Activated CD8-positive, alpha-beta memory T cell treated with anti-CD3 and anti-CD28 coated beads, Interleukin-2, amount 10 ng/mL, durations not matched to agents 7 days and 5 days (primary cell): Measurements from ENCODE around the gene HLA-A. TPM values are rescaled to one million over a fixed set of nuclear protein-coding genes. Genes with fewer than 3 reads are reported as not detected.
"Not testable (repeated sequence)": the region's sequence is repeated elsewhere in the genome, so short reads cannot be mapped to it uniquely, and the experiment has no call there.

Experiments used
- ATAC-seq: fragments of 150-1000 bp; cut with Tn5 transposase; one replicate; pipeline ENCODE4 v1.10.0; 2021; ENCODE audit warnings: moderate library complexity
- CTCF ChIA-PET: fragments of 350-600 bp; sonication (Branson Sonifier 250); formaldehyde crosslinking; loops from one replicate; lab custom pipeline; 2021; ENCODE audit warnings: antibody characterized with exemption; lab: Charles Lee
- DNase-seq: peaks from one replicate; pipeline ENCODE4 v3.0.0-alpha.2; 2020
- H3K27ac Mint-ChIP-seq: one replicate; pipeline ENCODE4 v1.8.0; 2021; ENCODE audit warnings: mild to moderate bottlenecking, mixed read lengths
- H3K27me3 Mint-ChIP-seq: one replicate; pipeline ENCODE4 v1.8.0; 2021; ENCODE audit warnings: mixed read lengths
- H3K36me3 Mint-ChIP-seq: one replicate; pipeline ENCODE4 v1.8.0; 2021; ENCODE audit warnings: mild to moderate bottlenecking, mixed read lengths
- H3K4me1 Mint-ChIP-seq: one replicate; pipeline ENCODE4 v1.8.0; 2021; ENCODE audit warnings: mixed read lengths
- H3K4me3 Mint-ChIP-seq: one replicate; pipeline ENCODE4 v1.8.0; 2021; ENCODE audit warnings: mild to moderate bottlenecking, moderate library complexity, mixed read lengths
- H3K9me3 Mint-ChIP-seq: one replicate; pipeline ENCODE4 v1.8.0; 2022; ENCODE audit warnings: low read depth, mixed read lengths
- total RNA-seq, 2 experiments: library from RNA; stranded (reverse); gene quantifications; one replicate each; pipeline ENCODE4 v1.2.3, GENCODE V29; 2021

HLA-A gene
- total RNA-seq, 2 experiments from 2014 or later = 1,622 to 2,021 TPM

- Mint-ChIP-seq H3K36me3 (no peaks in the 10 kb centered on the region), H3K27me3 (no peaks in the 10 kb centered on the region), H3K27ac (no peak overlapping the region), H3K9me3 (no peaks in the 10 kb centered on the region), H3K4me3 (no peak overlapping the region), H3K4me1 (no peaks in the 10 kb centered on the region)
- no peak for ATAC-seq
- CTCF ChIA-PET = no interaction called here
- DNase-seq = no peak
Measured at GRCh38 chr6:29956518-29956917, 14.2 kb downstream of the HLA-A start.

GRCh38 chr6:29958046-29958445 lies 15.7 kb downstream of the HLA-A start:
- CTCF ChIA-PET = no interaction called here
- Mint-ChIP-seq H3K9me3 (no peaks in the 10 kb centered on the region), H3K27ac (no peak overlapping the region), H3K36me3 (no peaks in the 10 kb centered on the region), H3K27me3 (no peaks in the 10 kb centered on the region), H3K4me3 (no peak overlapping the region), H3K4me1 (peaks cover 2% of the 10 kb centered on the region)
- no peak for ATAC-seq
- DNase-seq = no peak

GRCh38 chr6:29958921-29959320 lies 16.6 kb downstream of the HLA-A start:
- H3K36me3 Mint-ChIP-seq = no peaks in the 10 kb centered on the region
- no peaks in the 10 kb centered on the region for H3K9me3 Mint-ChIP-seq
- ATAC-seq (no peak), DNase-seq (no peak)
- CTCF ChIA-PET = no interaction called here
- no peak overlapping the region for H3K4me3 Mint-ChIP-seq
- peaks cover 9% of the 10 kb centered on the region for H3K4me1 Mint-ChIP-seq
- H3K27ac Mint-ChIP-seq = no peak overlapping the region
- no peaks in the 10 kb centered on the region for H3K27me3 Mint-ChIP-seq

- CTCF ChIA-PET = interaction anchor here (0.7 to 1.1 kb wide), 2 partner anchors 16 to 111 kb away, joined by 4 read pairs; no protein-coding TSS in a partner anchor
- no peak for ATAC-seq
- Mint-ChIP-seq H3K27ac (no peak overlapping the region), H3K9me3 (no peaks in the 10 kb centered on the region), H3K36me3 (no peaks in the 10 kb centered on the region), H3K27me3 (no peaks in the 10 kb centered on the region), H3K4me3 (no peak overlapping the region), H3K4me1 (peaks cover 15% of the 10 kb centered on the region)
- DNase-seq = no peak
Measured at GRCh38 chr6:29959467-29959866, 17.1 kb downstream of the HLA-A start.

GRCh38 chr6:29961966-29962365 lies 19.6 kb downstream of the HLA-A start:
- Mint-ChIP-seq H3K4me3 (no peak overlapping the region), H3K9me3 (no peaks in the 10 kb centered on the region), H3K36me3 (peaks cover 2% of the 10 kb centered on the region), H3K27me3 (no peaks in the 10 kb centered on the region), H3K27ac (no peak overlapping the region), H3K4me1 (peaks cover 35% of the 10 kb centered on the region)
- DNase-seq = no peak
- no peak for ATAC-seq
- CTCF ChIA-PET = no interaction called here

- Mint-ChIP-seq H3K27ac (peak overlapping the region; percentile 45), H3K4me1 (peaks cover 41% of the 10 kb centered on the region)
- not testable (repeated sequence) for DNase-seq, H3K36me3 Mint-ChIP-seq, H3K9me3 Mint-ChIP-seq, H3K4me3 Mint-ChIP-seq, H3K27me3 Mint-ChIP-seq, ATAC-seq
- CTCF ChIA-PET = interaction anchor here (1.3 to 4.9 kb wide), 2 partner anchors 116 to 314 kb away, joined by 3 to 57 read pairs; no protein-coding TSS in a partner anchor
Measured at GRCh38 chr6:29963697-29964096, 21.4 kb downstream of the HLA-A start.

GRCh38 chr6:29964518-29964886 lies 22.2 kb downstream of the HLA-A start:
- no peaks in the 10 kb centered on the region for H3K9me3 Mint-ChIP-seq
- peak overlapping the region; percentile 94 for H3K27ac Mint-ChIP-seq
- H3K4me3 Mint-ChIP-seq = peak overlapping the region; percentile 87
- H3K36me3 Mint-ChIP-seq = peaks cover 2% of the 10 kb centered on the region
- ATAC-seq (no peak), DNase-seq (no peak)
- peaks cover 41% of the 10 kb centered on the region for H3K4me1 Mint-ChIP-seq
- CTCF ChIA-PET = interaction anchor here (0.7 to 4.9 kb wide), 12 partner anchors 9 to 315 kb away, joined by 3 to 57 read pairs (median 3); partner anchors contain the start of gene HLA-A
- no peaks in the 10 kb centered on the region for H3K27me3 Mint-ChIP-seq

GRCh38 chr6:29964887-29965562 lies 22.7 kb downstream of the HLA-A start:
- H3K27ac Mint-ChIP-seq = peak overlapping the region; percentile 94
- peaks cover 2% of the 10 kb centered on the region for H3K36me3 Mint-ChIP-seq
- CTCF ChIA-PET = interaction anchor here (0.7 to 4.9 kb wide), 12 partner anchors 9 to 465 kb away, joined by 3 to 57 read pairs (median 3); partner anchors contain the start of gene HLA-A
- no peaks in the 10 kb centered on the region for H3K27me3 Mint-ChIP-seq
- no peaks in the 10 kb centered on the region for H3K9me3 Mint-ChIP-seq
- H3K4me3 Mint-ChIP-seq = peak overlapping the region; percentile 87
- DNase-seq (peak; percentile 91), ATAC-seq (peak; percentile 94)
- peaks cover 41% of the 10 kb centered on the region for H3K4me1 Mint-ChIP-seq

- CTCF ChIA-PET = interaction anchor here (1.0 to 4.9 kb wide), 7 partner anchors 17 to 464 kb away, joined by 3 to 57 read pairs (median 4); partner anchors contain the start of gene HLA-A
Measured at GRCh38 chr6:29965563-29965872, 23.2 kb downstream of the HLA-A start.

GRCh38 chr6:29965873-29966601 lies 23.7 kb downstream of the HLA-A start:
- peak overlapping the region; percentile 87 for H3K4me3 Mint-ChIP-seq
- peak; percentile 58 for DNase-seq
- ATAC-seq = peak; percentile 70

More at GRCh38 chr6:29965563-29965872, 23.2 kb downstream of the HLA-A start:
- Mint-ChIP-seq H3K27me3 (peaks cover 3% of the 10 kb centered on the region), H3K4me3 (peak overlapping the region; percentile 87), H3K27ac (peak overlapping the region; percentile 94), H3K36me3 (peaks cover 2% of the 10 kb centered on the region), H3K4me1 (peaks cover 41% of the 10 kb centered on the region), H3K9me3 (no peaks in the 10 kb centered on the region)
- ATAC-seq (peak; percentile 28), DNase-seq (no peak)

GRCh38 chr6:29967379-29968010 lies 25.2 kb downstream of the HLA-A start:
- Mint-ChIP-seq H3K4me3 (no peak overlapping the region), H3K9me3 (no peaks in the 10 kb centered on the region), H3K27ac (no peak overlapping the region), H3K27me3 (peaks cover 5% of the 10 kb centered on the region), H3K4me1 (peaks cover 50% of the 10 kb centered on the region), H3K36me3 (peaks cover 2% of the 10 kb centered on the region)
- no peak for ATAC-seq
- DNase-seq = no peak
- CTCF ChIA-PET = interaction anchor here (0.6 to 4.9 kb wide), 13 partner anchors 9 to 318 kb away, joined by 3 to 57 read pairs (median 3); partner anchors contain the start of gene POLR1H

More at GRCh38 chr6:29965873-29966601, 23.7 kb downstream of the HLA-A start:
- Mint-ChIP-seq H3K27me3 (peaks cover 3% of the 10 kb centered on the region), H3K27ac (peak overlapping the region; percentile 94), H3K36me3 (peaks cover 2% of the 10 kb centered on the region), H3K9me3 (no peaks in the 10 kb centered on the region), H3K4me1 (peaks cover 41% of the 10 kb centered on the region)
- CTCF ChIA-PET = interaction anchor here (0.7 to 4.9 kb wide), 9 partner anchors 9 to 464 kb away, joined by 3 to 57 read pairs (median 4); partner anchors contain the start of gene HLA-A

- CTCF ChIA-PET = interaction anchor here (0.6 to 4.9 kb wide), 12 partner anchors 8 to 318 kb away, joined by 3 to 57 read pairs (median 4); partner anchors contain the start of gene POLR1H
- H3K4me1 Mint-ChIP-seq = peaks cover 53% of the 10 kb centered on the region
- H3K36me3 Mint-ChIP-seq = peaks cover 2% of the 10 kb centered on the region
- H3K27me3 Mint-ChIP-seq = peaks cover 7% of the 10 kb centered on the region
- H3K4me3 Mint-ChIP-seq = no peak overlapping the region
- no peak for ATAC-seq
- H3K9me3 Mint-ChIP-seq = no peaks in the 10 kb centered on the region
- no peak overlapping the region for H3K27ac Mint-ChIP-seq
- no peak for DNase-seq
Measured at GRCh38 chr6:29968130-29968529, 25.8 kb downstream of the HLA-A start.

- Mint-ChIP-seq H3K27me3 (peaks cover 14% of the 10 kb centered on the region), H3K4me3 (no peak overlapping the region), H3K4me1 (peaks cover 53% of the 10 kb centered on the region), H3K27ac (no peak overlapping the region), H3K36me3 (peaks cover 2% of the 10 kb centered on the region), H3K9me3 (no peaks in the 10 kb centered on the region)
- CTCF ChIA-PET = interaction anchor here (1.0 to 1.3 kb wide), 3 partner anchors 117 to 315 kb away, joined by 3 to 4 read pairs (median 4); no protein-coding TSS in a partner anchor
- ATAC-seq (no peak), DNase-seq (no peak)
Measured at GRCh38 chr6:29968905-29969304, 26.6 kb downstream of the HLA-A start.
